NCI-H345 (cell line): Measurements from ENCODE around the gene H1-8.

Source experiments
- DNase-seq: peaks from one replicate; lab custom pipeline; 2025; lab: John Stamatoyannopoulos, UW

Gene H1-8

GRCh38 chr3:129556358-129556695 is 13.4 kb downstream of the H1-8 start:
- no peak for DNase-seq

- no peak for DNase-seq
Observed at GRCh38 chr3:129556890-129557547, 14.0 kb downstream of the H1-8 start.

GRCh38 chr3:129557548-129557894 is 14.5 kb downstream of the H1-8 start:
- DNase-seq: no peak

GRCh38 chr3:129558081-129558771 is 15.3 kb downstream of the H1-8 start:
- no peak for DNase-seq

- no peak for DNase-seq
Observed at GRCh38 chr3:129558772-129559564, 16.0 kb downstream of the H1-8 start.

GRCh38 chr3:129559565-129560079 is 16.6 kb downstream of the H1-8 start:
- DNase-seq: no peak

GRCh38 chr3:129560269-129560787 is 17.4 kb downstream of the H1-8 start:
- no peak for DNase-seq

GRCh38 chr3:129560911-129561594 is 18.1 kb downstream of the H1-8 start:
- no peak for DNase-seq

- DNase-seq: no peak
Observed at GRCh38 chr3:129561619-129562248, 18.8 kb downstream of the H1-8 start.

GRCh38 chr3:129562803-129563202 is 19.8 kb downstream of the H1-8 start:
- no peak for DNase-seq

- DNase-seq: no peak
Observed at GRCh38 chr3:129563332-129563731, 20.4 kb downstream of the H1-8 start.

- no peak for DNase-seq
Observed at GRCh38 chr3:129563850-129564535, 21.0 kb downstream of the H1-8 start.

- no peak for DNase-seq
Observed at GRCh38 chr3:129564981-129565644, 22.1 kb downstream of the H1-8 start.

- no peak for DNase-seq
Observed at GRCh38 chr3:129565902-129566301, 22.9 kb downstream of the H1-8 start.

GRCh38 chr3:129567176-129567705 is 24.3 kb downstream of the H1-8 start:
- no peak for DNase-seq

GRCh38 chr3:129567939-129568338 is 25.0 kb downstream of the H1-8 start:
- DNase-seq: no peak

- DNase-seq: no peak
Observed at GRCh38 chr3:129569856-129570255, 26.9 kb downstream of the H1-8 start.

- DNase-seq: no peak
Observed at GRCh38 chr3:129571605-129572547, 28.9 kb downstream of the H1-8 start.

- DNase-seq: no peak
Observed at GRCh38 chr3:129572603-129573002, 29.6 kb downstream of the H1-8 start.
